Measurements from ENCODE around the gene GAGE13. TPM values are rescaled to one million over a fixed set of nuclear protein-coding genes. Genes with fewer than 3 reads are reported as not detected.
"Not testable (repeated sequence)": the region's sequence is repeated elsewhere in the genome, so short reads cannot be mapped to it uniquely, and the experiment has no call there.

The GAGE13 gene
- total RNA-seq, 1 donor from 2014 or later = not detected

GRCh38 chrX:49290215-49290614 lies 41.2 kb upstream of the GAGE13 start:
- no peak for DNase-seq (ENCODE audit: low read depth)
- TF ChIP-seq CTCF (IDR thresholded peaks at IDR 0.05; ENCODE audit: insufficient read depth, low read length, poor library complexity, severe bottlenecking) = no peak

GRCh38 chrX:49291615-49292337 lies 39.6 kb upstream of the GAGE13 start:
- Histone ChIP-seq H3K36me3 (ENCODE audit: control insufficient read depth, insufficient read depth, low read length) (no peaks in the 10 kb centered on the region), H3K27me3 (ENCODE audit: control insufficient read depth, insufficient read depth, low read length) (no peaks in the 10 kb centered on the region), H3K4me3 (ENCODE audit: low read depth, low read length) (no peak overlapping the region)
- DNase-seq (ENCODE audit: low read depth) = peak; percentile 5
- peak; percentile 57 for TF ChIP-seq CTCF (IDR thresholded peaks at IDR 0.05; ENCODE audit: insufficient read depth, low read length, poor library complexity, severe bottlenecking)

More at GRCh38 chrX:49290215-49290614, 41.2 kb upstream of the GAGE13 start:
- H3K36me3 ChIP-seq (ENCODE audit: control insufficient read depth, insufficient read depth, low read length) = no peaks in the 10 kb centered on the region
- H3K27me3 ChIP-seq (ENCODE audit: control insufficient read depth, insufficient read depth, low read length) = no peaks in the 10 kb centered on the region
- H3K4me3 ChIP-seq (ENCODE audit: low read depth, low read length) = no peak overlapping the region

- H3K36me3 ChIP-seq (ENCODE audit: control insufficient read depth, insufficient read depth, low read length) = no peaks in the 10 kb centered on the region
- DNase-seq (ENCODE audit: low read depth) = no peak
Observed at GRCh38 chrX:49292400-49293362, 38.7 kb upstream of the GAGE13 start.

GRCh38 chrX:49299293-49299692 lies 32.1 kb upstream of the GAGE13 start:
- H3K36me3 ChIP-seq (ENCODE audit: control insufficient read depth, insufficient read depth, low read length); H3K27me3 ChIP-seq (ENCODE audit: control insufficient read depth, insufficient read depth, low read length); H3K4me3 ChIP-seq (ENCODE audit: low read depth, low read length); DNase-seq (ENCODE audit: low read depth): not testable (repeated sequence)

More at GRCh38 chrX:49292400-49293362, 38.7 kb upstream of the GAGE13 start:
- no peak for TF ChIP-seq CTCF (IDR thresholded peaks at IDR 0.05; ENCODE audit: insufficient read depth, low read length, poor library complexity, severe bottlenecking)
- no peaks in the 10 kb centered on the region for H3K27me3 ChIP-seq (ENCODE audit: control insufficient read depth, insufficient read depth, low read length)
- no peak overlapping the region for H3K4me3 ChIP-seq (ENCODE audit: low read depth, low read length)

- no peak for TF ChIP-seq CTCF (IDR thresholded peaks at IDR 0.05; ENCODE audit: insufficient read depth, low read length, poor library complexity, severe bottlenecking)
- Histone ChIP-seq H3K4me3 (ENCODE audit: low read depth, low read length) (no peak overlapping the region), H3K27me3 (ENCODE audit: control insufficient read depth, insufficient read depth, low read length) (no peaks in the 10 kb centered on the region), H3K36me3 (ENCODE audit: control insufficient read depth, insufficient read depth, low read length) (no peaks in the 10 kb centered on the region)
- DNase-seq (ENCODE audit: low read depth) = no peak
Observed at GRCh38 chrX:49300703-49301102, 30.7 kb upstream of the GAGE13 start.

GRCh38 chrX:49303346-49303745 lies 28.0 kb upstream of the GAGE13 start, which contains the start of gene GAGE10:
TSS of gene GAGE10 (plus strand) at chrX:49303646. CDS start at chrX:49304860, 1,214 bp downstream.
- no peak for DNase-seq (ENCODE audit: low read depth)
- no peak for TF ChIP-seq CTCF (IDR thresholded peaks at IDR 0.05; ENCODE audit: insufficient read depth, low read length, poor library complexity, severe bottlenecking)
- Histone ChIP-seq H3K36me3 (ENCODE audit: control insufficient read depth, insufficient read depth, low read length) (no peaks in the 10 kb centered on the region), H3K27me3 (ENCODE audit: control insufficient read depth, insufficient read depth, low read length) (no peaks in the 10 kb centered on the region), H3K4me3 (ENCODE audit: low read depth, low read length) (no peak within 1 kb of the TSS)

- not testable (repeated sequence) for H3K27me3 ChIP-seq (ENCODE audit: control insufficient read depth, insufficient read depth, low read length); DNase-seq (ENCODE audit: low read depth); H3K36me3 ChIP-seq (ENCODE audit: control insufficient read depth, insufficient read depth, low read length); H3K4me3 ChIP-seq (ENCODE audit: low read depth, low read length)
Observed at GRCh38 chrX:49307775-49308174, 23.6 kb upstream of the GAGE13 start.
